ENCODE measurements around the gene DSCAML1. TPM values are rescaled to one million over a fixed set of nuclear protein-coding genes. Genes with fewer than 3 reads are reported as not detected.

Gene DSCAML1
- total RNA-seq, 1 experiment from 2014 or later: not detected

- Histone ChIP-seq H3K9me3 (ENCODE audit: control insufficient read depth in 1 of 2, insufficient read depth in 1 of 2, low read depth in 1 of 2, low read length in 2 of 2) (no peaks in the 10 kb centered on the region), H3K4me3 (replicated peaks in 1 of 2; ENCODE audit: low read depth in 1 of 2, low read length in 2 of 2) (no peak overlapping the region), H2AFZ (ENCODE audit: low read depth, low read length, poor library complexity, severe bottlenecking) (no peak overlapping the region), H3K9ac (ENCODE audit: low read length) (no peak overlapping the region), H3K9me2 (ENCODE audit: insufficient read depth) (no peaks in the 10 kb centered on the region), H3K27me3 (ENCODE audit: insufficient read depth, low read length) (peaks cover 7% of the 10 kb centered on the region; the same call in 1 of the 2 replicates), H3K36me3 (ENCODE audit: control insufficient read depth in 1 of 2, insufficient read depth in 2 of 2, low read length in 2 of 2) (no peaks in the 10 kb centered on the region), H3K79me2 (ENCODE audit: insufficient read depth, low read length) (no peaks in the 10 kb centered on the region), H3K4me2 (ENCODE audit: low read length) (no peak overlapping the region), H3K4me1 (ENCODE audit: control insufficient read depth in 1 of 2, insufficient read depth in 2 of 2, low read length in 2 of 2) (no peaks in the 10 kb centered on the region), H3K27ac (ENCODE audit: low read depth, low read length) (no peak overlapping the region), H4K20me1 (ENCODE audit: insufficient read depth) (no peaks in the 10 kb centered on the region)
- DNase-seq (ENCODE audit: low read depth, low spot score) (no peak), ATAC-seq (no peak)
- intact Hi-C loops (cut with micrococcal nuclease): no loop called here
- no peak for TF ChIP-seq TCF7L2 (IDR thresholded peaks at IDR 0.05; ENCODE audit: borderline replicate concordance, extremely low read depth, insufficient read depth, insufficient read length)
- no peak for TF ChIP-seq ZFX (IDR thresholded peaks at IDR 0.05)
- TF ChIP-seq YY1 (IDR thresholded peaks at IDR 0.05; ENCODE audit: extremely low read depth, insufficient replicate concordance, low read depth, low read length): no peak
- TF ChIP-seq SRF (IDR thresholded peaks at IDR 0.05; ENCODE audit: low read depth): no peak
- no peak for TF ChIP-seq FOSL1 (IDR thresholded peaks at IDR 0.05; ENCODE audit: low read depth)
- TF ChIP-seq JUND (IDR thresholded peaks at IDR 0.05): no peak
- TF ChIP-seq, protein P1, sequence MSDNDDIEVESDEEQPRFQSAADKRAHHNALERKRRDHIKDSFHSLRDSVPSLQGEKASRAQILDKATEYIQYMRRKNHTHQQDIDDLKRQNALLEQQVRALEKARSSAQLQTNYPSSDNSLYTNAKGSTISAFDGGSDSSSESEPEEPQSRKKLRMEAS (IDR thresholded peaks at IDR 0.05): no peak
- no peak for TF ChIP-seq ELF1 (IDR thresholded peaks at IDR 0.05; ENCODE audit: borderline replicate concordance, low read depth)
- TF ChIP-seq EZH2phosphoT487 (IDR thresholded peaks at IDR 0.05; ENCODE audit: borderline replicate concordance): no peak
- TF ChIP-seq, protein P2, sequence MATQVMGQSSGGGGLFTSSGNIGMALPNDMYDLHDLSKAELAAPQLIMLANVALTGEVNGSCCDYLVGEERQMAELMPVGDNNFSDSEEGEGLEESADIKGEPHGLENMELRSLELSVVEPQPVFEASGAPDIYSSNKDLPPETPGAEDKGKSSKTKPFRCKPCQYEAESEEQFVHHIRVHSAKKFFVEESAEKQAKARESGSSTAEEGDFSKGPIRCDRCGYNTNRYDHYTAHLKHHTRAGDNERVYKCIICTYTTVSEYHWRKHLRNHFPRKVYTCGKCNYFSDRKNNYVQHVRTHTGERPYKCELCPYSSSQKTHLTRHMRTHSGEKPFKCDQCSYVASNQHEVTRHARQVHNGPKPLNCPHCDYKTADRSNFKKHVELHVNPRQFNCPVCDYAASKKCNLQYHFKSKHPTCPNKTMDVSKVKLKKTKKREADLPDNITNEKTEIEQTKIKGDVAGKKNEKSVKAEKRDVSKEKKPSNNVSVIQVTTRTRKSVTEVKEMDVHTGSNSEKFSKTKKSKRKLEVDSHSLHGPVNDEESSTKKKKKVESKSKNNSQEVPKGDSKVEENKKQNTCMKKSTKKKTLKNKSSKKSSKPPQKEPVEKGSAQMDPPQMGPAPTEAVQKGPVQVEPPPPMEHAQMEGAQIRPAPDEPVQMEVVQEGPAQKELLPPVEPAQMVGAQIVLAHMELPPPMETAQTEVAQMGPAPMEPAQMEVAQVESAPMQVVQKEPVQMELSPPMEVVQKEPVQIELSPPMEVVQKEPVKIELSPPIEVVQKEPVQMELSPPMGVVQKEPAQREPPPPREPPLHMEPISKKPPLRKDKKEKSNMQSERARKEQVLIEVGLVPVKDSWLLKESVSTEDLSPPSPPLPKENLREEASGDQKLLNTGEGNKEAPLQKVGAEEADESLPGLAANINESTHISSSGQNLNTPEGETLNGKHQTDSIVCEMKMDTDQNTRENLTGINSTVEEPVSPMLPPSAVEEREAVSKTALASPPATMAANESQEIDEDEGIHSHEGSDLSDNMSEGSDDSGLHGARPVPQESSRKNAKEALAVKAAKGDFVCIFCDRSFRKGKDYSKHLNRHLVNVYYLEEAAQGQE (IDR thresholded peaks at IDR 0.05; ENCODE audit: low read depth): no peak
- TF ChIP-seq RAD21 (IDR thresholded peaks at IDR 0.05; ENCODE audit: low read depth): no peak
- TF ChIP-seq ZNF274 (IDR thresholded peaks at IDR 0.05; ENCODE audit: low read depth, low read length): no peak
- no peak for TF ChIP-seq CBX3 (IDR thresholded peaks at IDR 0.05; ENCODE audit: low read depth)
- TF ChIP-seq, protein P3, sequence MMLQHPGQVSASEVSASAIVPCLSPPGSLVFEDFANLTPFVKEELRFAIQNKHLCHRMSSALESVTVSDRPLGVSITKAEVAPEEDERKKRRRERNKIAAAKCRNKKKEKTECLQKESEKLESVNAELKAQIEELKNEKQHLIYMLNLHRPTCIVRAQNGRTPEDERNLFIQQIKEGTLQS (IDR thresholded peaks at IDR 0.05): no peak
- TF ChIP-seq POLR2AphosphoS5 (IDR thresholded peaks at IDR 0.05; ENCODE audit: low read depth, low read length): no peak
- TF ChIP-seq, protein P4, sequence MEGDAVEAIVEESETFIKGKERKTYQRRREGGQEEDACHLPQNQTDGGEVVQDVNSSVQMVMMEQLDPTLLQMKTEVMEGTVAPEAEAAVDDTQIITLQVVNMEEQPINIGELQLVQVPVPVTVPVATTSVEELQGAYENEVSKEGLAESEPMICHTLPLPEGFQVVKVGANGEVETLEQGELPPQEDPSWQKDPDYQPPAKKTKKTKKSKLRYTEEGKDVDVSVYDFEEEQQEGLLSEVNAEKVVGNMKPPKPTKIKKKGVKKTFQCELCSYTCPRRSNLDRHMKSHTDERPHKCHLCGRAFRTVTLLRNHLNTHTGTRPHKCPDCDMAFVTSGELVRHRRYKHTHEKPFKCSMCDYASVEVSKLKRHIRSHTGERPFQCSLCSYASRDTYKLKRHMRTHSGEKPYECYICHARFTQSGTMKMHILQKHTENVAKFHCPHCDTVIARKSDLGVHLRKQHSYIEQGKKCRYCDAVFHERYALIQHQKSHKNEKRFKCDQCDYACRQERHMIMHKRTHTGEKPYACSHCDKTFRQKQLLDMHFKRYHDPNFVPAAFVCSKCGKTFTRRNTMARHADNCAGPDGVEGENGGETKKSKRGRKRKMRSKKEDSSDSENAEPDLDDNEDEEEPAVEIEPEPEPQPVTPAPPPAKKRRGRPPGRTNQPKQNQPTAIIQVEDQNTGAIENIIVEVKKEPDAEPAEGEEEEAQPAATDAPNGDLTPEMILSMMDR (IDR thresholded peaks at IDR 0.05 in 2 of 3, conservative IDR thresholded peaks at IDR 0.05 in 1 of 3; ENCODE audit: borderline replicate concordance in 1 of 3, insufficient read depth in 1 of 3, low read depth in 2 of 3, low read length in 2 of 3): no peak
- RAD21 ChIA-PET (ENCODE audit: low non-redundant PET in 1 of 2, low total read pairs in 2 of 2, uncharacterized antibody in 2 of 2, unreplicated experiment in 2 of 2): no interaction called here
- CTCF ChIA-PET: no interaction called here
- BruUV-seq (replicated peaks): no TSS peak
- POLR2A ChIA-PET: no interaction called here
These were observed 51.7 kb downstream of the DSCAML1 start for GRCh38 chr11:117745346-117745745.

Measured in HCT116 (cell line).